ENCODE results near the gene PRX.
"Not testable (repeated sequence)": the region's sequence is repeated elsewhere in the genome, so short reads cannot be mapped to it uniquely, and the experiment has no call there.

PRX gene

GRCh38 chr19:40415768-40416167 is 2.6 kb upstream of the PRX start:
- no peak for TF ChIP-seq CTCF (IDR thresholded peaks at IDR 0.05; ENCODE audit: borderline replicate concordance, control extremely low read depth, extremely low read depth, insufficient read depth, missing control alignments)
- DNase-seq (ENCODE audit: low spot score): peak; percentile 8
- in situ Hi-C loops (cut with MboI; ENCODE audit: low sequenced_read_pairs, unreplicated experiment): no loop called here

- in situ Hi-C loops (cut with MboI; ENCODE audit: low sequenced_read_pairs, unreplicated experiment): no loop called here
- no peak for TF ChIP-seq CTCF (IDR thresholded peaks at IDR 0.05; ENCODE audit: borderline replicate concordance, control extremely low read depth, extremely low read depth, insufficient read depth, missing control alignments)
- DNase-seq (ENCODE audit: low spot score): peak; percentile 12
Observed at GRCh38 chr19:40414542-40415535, 1.7 kb upstream of the PRX start.

- no peak for DNase-seq (ENCODE audit: low spot score)
- in situ Hi-C loops (cut with MboI; ENCODE audit: low sequenced_read_pairs, unreplicated experiment): no loop called here
- TF ChIP-seq CTCF (IDR thresholded peaks at IDR 0.05; ENCODE audit: borderline replicate concordance, control extremely low read depth, extremely low read depth, insufficient read depth, missing control alignments): no peak
Observed at GRCh38 chr19:40412866-40413265, 312 bp downstream of the PRX start.

GRCh38 chr19:40411958-40412499 is 1.1 kb downstream of the PRX start:
- DNase-seq (ENCODE audit: low spot score): no peak
- in situ Hi-C loops (cut with MboI; ENCODE audit: low sequenced_read_pairs, unreplicated experiment): no loop called here
- TF ChIP-seq CTCF (IDR thresholded peaks at IDR 0.05; ENCODE audit: borderline replicate concordance, control extremely low read depth, extremely low read depth, insufficient read depth, missing control alignments): no peak

GRCh38 chr19:40411125-40411842 is 1.9 kb downstream of the PRX start:
- TF ChIP-seq CTCF (IDR thresholded peaks at IDR 0.05; ENCODE audit: borderline replicate concordance, control extremely low read depth, extremely low read depth, insufficient read depth, missing control alignments): peak; percentile 1
- DNase-seq (ENCODE audit: low spot score): no peak
- in situ Hi-C loops (cut with MboI; ENCODE audit: low sequenced_read_pairs, unreplicated experiment): no loop called here

GRCh38 chr19:40410030-40410389 is 3.2 kb downstream of the PRX start:
- no peak for TF ChIP-seq CTCF (IDR thresholded peaks at IDR 0.05; ENCODE audit: borderline replicate concordance, control extremely low read depth, extremely low read depth, insufficient read depth, missing control alignments)
- in situ Hi-C loops (cut with MboI; ENCODE audit: low sequenced_read_pairs, unreplicated experiment): no loop called here
- DNase-seq (ENCODE audit: low spot score): no peak

- in situ Hi-C loops (cut with MboI; ENCODE audit: low sequenced_read_pairs, unreplicated experiment); DNase-seq (ENCODE audit: low spot score): not testable (repeated sequence)
Observed at GRCh38 chr19:40408598-40408925, 4.6 kb downstream of the PRX start.
